Stomach (tissue), 9 donors: Measurements from ENCODE around the gene ARSD. TPM values are rescaled to one million over a fixed set of nuclear protein-coding genes. Genes with fewer than 3 reads are reported as not detected.
A peak's percentile ranks its signal among the peaks of the same experiment; 100 is the strongest.

Experiments
- DNase-seq, 2 donors: peaks; one replicate each; pipeline versions ENCODE4 v3.0.0 to v3.0.0-alpha.2; 2013 to 2019
- H3K27ac ChIP-seq, 5 donors: fragments of 200-600 bp in 4 of 5; sonication (generic) in 4 of 5; one replicate each; pipeline ENCODE4 v1.5.1; 2013 to 2019; ENCODE audit warnings: mild to moderate bottlenecking in 1 of 5, moderate library complexity in 1 of 5
- H3K27me3 ChIP-seq, 3 donors: fragments of 200-600 bp; sonication (generic); one replicate each; pipeline ENCODE4 v1.5.1; 2017 to 2019; ENCODE audit warnings: mixed run types in 1 of 3
- H3K36me3 ChIP-seq, 4 donors: fragments of 200-600 bp; sonication (generic); 1 replicate in 3 of 4; 2 replicates in 1 of 4; pipeline ENCODE4 v1.5.1; 2016 to 2019
- H3K4me1 ChIP-seq, 4 donors: fragments of 200-600 bp; sonication (generic); one replicate each; pipeline ENCODE4 v1.5.1; 2016 to 2019
- H3K4me3 ChIP-seq, 4 donors: fragments of 200-600 bp; sonication (generic) in 3 of 4; one replicate each; pipeline ENCODE4 v1.5.1; 2016 to 2019; ENCODE audit warnings: mild to moderate bottlenecking in 1 of 4
- H3K9me3 ChIP-seq, 4 donors: fragments of 200-600 bp; sonication (generic); one replicate each; pipeline ENCODE4 v1.5.1; 2016 to 2019
- CTCF ChIP-seq, 7 experiments: fragments of 450-650 bp in 4 of 7; fragments of 200-600 bp in 3 of 7; sonication (generic) in 3 of 7; IDR thresholded peaks; one replicate each; pipeline ENCODE4 v1.5.1; 2016 to 2019; ENCODE audit warnings: antibody characterized with exemption in 7 of 7, control low read depth in 2 of 7, mild to moderate bottlenecking in 1 of 7
- EP300 ChIP-seq: sonication (generic); formaldehyde crosslinking; IDR thresholded peaks from one replicate; pipeline ENCODE4 v1.6.1; 2017; ENCODE audit warnings: antibody characterized with exemption
- POLR2A ChIP-seq, 4 donors: fragments of 450-650 bp; IDR thresholded peaks; one replicate each; pipeline ENCODE4 v1.6.1; 2016; ENCODE audit warnings: antibody characterized with exemption in 4 of 4, control low read depth in 2 of 4, mild to moderate bottlenecking in 1 of 4, moderate library complexity in 1 of 4
- POLR2AphosphoS5 ChIP-seq, 3 donors: sonication (generic); formaldehyde crosslinking; IDR thresholded peaks; one replicate each; pipeline ENCODE4 v1.6.1; 2016; ENCODE audit warnings: antibody characterized with exemption in 3 of 3
- WGBS, 5 donors: extraction: QIAGEN DNeasy Blood & Tissue Kit in 3 of 5; methylation state at CpG; one replicate each; pipeline versions ENCODE4 v1.1.5 to v1.1.7; 2013 to 2018; 5-methylcytosine and 5-hydroxymethylcytosine counted together
- intact Hi-C: fragments of 100-400 bp; cut with DNase I; formaldehyde crosslinking; loops from one replicate; pipeline ENCODE4 v1.15.1; 2023; ENCODE audit warnings: low total_unique reads
- polyA plus RNA-seq, 3 donors: library from polyadenylated mRNA; stranded (reverse); fragments of 200-250 nt; gene quantifications; one replicate each; pipeline ENCODE4 v1.2.3, GENCODE V29; 2013
- total RNA-seq, 5 donors: library from RNA; depleted of rRNA; stranded (reverse); fragments of >200 nt; gene quantifications; one replicate each; pipeline versions ENCODE4 v1.1.0 to v1.2.3, GENCODE V29; 2014 to 2016
- donor health status: healthy with polysubstance abuse.
- donor health status: Bipolar disorder and iron deficiency.
- donor health status: healthy.

ARSD gene
- total and polyA plus RNA-seq, 8 donors: 13.4 to 69.3 (median 28.8) TPM

GRCh38 chrX:2863646-2864045 lies 65.5 kb downstream of the ARSD start:
- no peaks in the 10 kb centered on the region for H3K9me3 ChIP-seq
- no peaks in the 10 kb centered on the region for H3K4me1 ChIP-seq
- 66 to 84% (median 81%) methylated on average over 6 of the region's 6 CpGs for WGBS, 5 donors
- no peak overlapping the region for H3K4me3 ChIP-seq
- intact Hi-C loops: no loop called here
- H3K27me3 ChIP-seq: no peaks in the 10 kb centered on the region
- peaks cover 0 to 23% (median 0%) of the 10 kb centered on the region in 4 donors for H3K36me3 ChIP-seq
- TF ChIP-seq POLR2AphosphoS5 (IDR thresholded peaks at IDR 0.05): no peak
- TF ChIP-seq CTCF (IDR thresholded peaks at IDR 0.05): no peak
- H3K27ac ChIP-seq: no peak overlapping the region
- no peak for DNase-seq

GRCh38 chrX:2862404-2862803 lies 66.7 kb downstream of the ARSD start:
- intact Hi-C loops: no loop called here
- 64 to 93% (median 74%) methylated on average over 7 to 9 of the region's 9 CpGs for WGBS, 5 donors
- TF ChIP-seq POLR2A (IDR thresholded peaks at IDR 0.05): no peak

GRCh38 chrX:2859197-2859797 lies 69.8 kb downstream of the ARSD start:
- H3K27ac ChIP-seq: no peak overlapping the region
- no peaks in the 10 kb centered on the region for H3K9me3 ChIP-seq
- 82 to 98% (median 92%) methylated on average over 1 of the region's 1 CpG for WGBS, 5 donors
- TF ChIP-seq POLR2A (IDR thresholded peaks at IDR 0.05): no peak
- no peak for TF ChIP-seq POLR2AphosphoS5 (IDR thresholded peaks at IDR 0.05)
- no peak for TF ChIP-seq EP300
- no peak for TF ChIP-seq CTCF (IDR thresholded peaks at IDR 0.05)
- no peak overlapping the region for H3K4me3 ChIP-seq
- peaks cover 0 to 36% (median 5%) of the 10 kb centered on the region in 4 donors for H3K36me3 ChIP-seq
- no peaks in the 10 kb centered on the region for H3K4me1 ChIP-seq
- H3K27me3 ChIP-seq: no peaks in the 10 kb centered on the region
- DNase-seq: no peak
- intact Hi-C loops: no loop called here

More at GRCh38 chrX:2862404-2862803, 66.7 kb downstream of the ARSD start:
- no peak overlapping the region for H3K27ac ChIP-seq
- H3K9me3 ChIP-seq: no peaks in the 10 kb centered on the region
- DNase-seq: no peak
- peaks cover 0 to 29% (median 0%) of the 10 kb centered on the region in 4 donors for H3K36me3 ChIP-seq
- no peaks in the 10 kb centered on the region for H3K4me1 ChIP-seq
- no peak overlapping the region for H3K4me3 ChIP-seq
- H3K27me3 ChIP-seq: no peaks in the 10 kb centered on the region

- 80 to 90% (median 81%) methylated on average over 3 of the region's 3 CpGs for WGBS, 5 donors
- peaks cover 0 to 34% (median 5%) of the 10 kb centered on the region in 4 donors for H3K36me3 ChIP-seq
- no peaks in the 10 kb centered on the region for H3K27me3 ChIP-seq
- no peak for TF ChIP-seq POLR2A (IDR thresholded peaks at IDR 0.05)
- no peak for TF ChIP-seq POLR2AphosphoS5 (IDR thresholded peaks at IDR 0.05)
- no peak for TF ChIP-seq CTCF (IDR thresholded peaks at IDR 0.05)
- TF ChIP-seq EP300: no peak
- H3K4me1 ChIP-seq: no peaks in the 10 kb centered on the region
- no peak overlapping the region for H3K4me3 ChIP-seq
- intact Hi-C loops: no loop called here
- H3K27ac ChIP-seq: no peak overlapping the region
- peak in 1 of 2 donors; percentile 12 for DNase-seq
- H3K9me3 ChIP-seq: no peaks in the 10 kb centered on the region
These were observed 71.6 kb downstream of the ARSD start for GRCh38 chrX:2857566-2857965.

- no peak for DNase-seq
- WGBS, 5 donors: 92 to 100% (median 96%) methylated on average over 2 of the region's 2 CpGs
- Histone ChIP-seq H3K9me3 (no peaks in the 10 kb centered on the region), H3K4me3 (no peak overlapping the region), H3K36me3 (peaks cover 0 to 20% (median 5%) of the 10 kb centered on the region in 4 donors), H3K27ac (no peak overlapping the region), H3K4me1 (no peaks in the 10 kb centered on the region), H3K27me3 (no peaks in the 10 kb centered on the region)
- intact Hi-C loops: no loop called here
- no peak for TF ChIP-seq POLR2AphosphoS5 (IDR thresholded peaks at IDR 0.05)
These were observed 73.4 kb downstream of the ARSD start for GRCh38 chrX:2855761-2856160.
